NB4 (cell line): ENCODE measurements around the gene RNF44.

Experiments used
- POLR2A ChIP-seq: IDR thresholded peaks from 2 replicates; pipeline ENCODE4 v1.6.1; 2011; ENCODE audit warnings: mild to moderate bottlenecking; ENCODE audit not compliant: insufficient read length; ENCODE audit errors: extremely low read depth
- TF ChIP-seq, protein P1 (sequence below): IDR thresholded peaks from one replicate; pipeline ENCODE4 v1.5.1; 2012; ENCODE audit warnings: low read depth, low read length
- TF ChIP-seq, protein P2 (sequence below): IDR thresholded peaks from 2 replicates; pipeline ENCODE4 v1.6.1; 2011; ENCODE audit warnings: low read depth, low read length

DNA sequence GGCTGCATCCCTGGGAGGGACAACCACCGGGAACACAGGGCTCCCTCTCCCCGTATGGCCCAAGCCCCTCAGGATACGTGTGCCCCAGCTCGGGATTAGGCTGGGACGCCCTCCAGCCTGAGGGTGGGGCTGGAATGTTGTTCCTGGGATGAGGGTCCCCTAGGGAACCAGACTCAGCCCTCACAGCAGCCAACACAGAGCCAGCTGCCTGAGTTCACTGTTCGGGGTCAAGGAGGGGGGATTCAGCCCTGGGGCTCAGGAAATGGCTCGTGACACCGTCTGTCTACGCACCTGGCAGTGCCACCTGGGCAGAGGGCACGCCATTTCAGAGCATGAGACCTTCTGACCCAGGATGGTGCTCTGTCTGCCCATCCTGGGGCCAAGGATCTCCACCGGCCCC is 8.9 kb downstream of the RNF44 start:
- TF ChIP-seq, protein P1, sequence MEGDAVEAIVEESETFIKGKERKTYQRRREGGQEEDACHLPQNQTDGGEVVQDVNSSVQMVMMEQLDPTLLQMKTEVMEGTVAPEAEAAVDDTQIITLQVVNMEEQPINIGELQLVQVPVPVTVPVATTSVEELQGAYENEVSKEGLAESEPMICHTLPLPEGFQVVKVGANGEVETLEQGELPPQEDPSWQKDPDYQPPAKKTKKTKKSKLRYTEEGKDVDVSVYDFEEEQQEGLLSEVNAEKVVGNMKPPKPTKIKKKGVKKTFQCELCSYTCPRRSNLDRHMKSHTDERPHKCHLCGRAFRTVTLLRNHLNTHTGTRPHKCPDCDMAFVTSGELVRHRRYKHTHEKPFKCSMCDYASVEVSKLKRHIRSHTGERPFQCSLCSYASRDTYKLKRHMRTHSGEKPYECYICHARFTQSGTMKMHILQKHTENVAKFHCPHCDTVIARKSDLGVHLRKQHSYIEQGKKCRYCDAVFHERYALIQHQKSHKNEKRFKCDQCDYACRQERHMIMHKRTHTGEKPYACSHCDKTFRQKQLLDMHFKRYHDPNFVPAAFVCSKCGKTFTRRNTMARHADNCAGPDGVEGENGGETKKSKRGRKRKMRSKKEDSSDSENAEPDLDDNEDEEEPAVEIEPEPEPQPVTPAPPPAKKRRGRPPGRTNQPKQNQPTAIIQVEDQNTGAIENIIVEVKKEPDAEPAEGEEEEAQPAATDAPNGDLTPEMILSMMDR: no peak
- TF ChIP-seq POLR2A: no peak
- TF ChIP-seq, protein P2, sequence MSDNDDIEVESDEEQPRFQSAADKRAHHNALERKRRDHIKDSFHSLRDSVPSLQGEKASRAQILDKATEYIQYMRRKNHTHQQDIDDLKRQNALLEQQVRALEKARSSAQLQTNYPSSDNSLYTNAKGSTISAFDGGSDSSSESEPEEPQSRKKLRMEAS: no peak
